Measurements from ENCODE around the gene CLDN34. TPM values are rescaled to one million over a fixed set of nuclear protein-coding genes. Genes with fewer than 3 reads are reported as not detected.

Gene CLDN34
- total RNA-seq, 2 donors from 2014 or later: not detected

GRCh38 chrX:10015723-10016518 is 48.8 kb downstream of the CLDN34 start:
- H3K27ac Mint-ChIP-seq: no peak overlapping the region

GRCh38 chrX:10016519-10017132 is 49.5 kb downstream of the CLDN34 start:
- ATAC-seq (replicated peaks): no peak
- H3K27me3 Mint-ChIP-seq: peaks cover 5% of the 10 kb centered on the region
- peaks cover 14% of the 10 kb centered on the region for H3K36me3 Mint-ChIP-seq (ENCODE audit: low read depth)
- peak overlapping the region; percentile 67 for H3K4me3 Mint-ChIP-seq
- H3K9me3 Mint-ChIP-seq: no peaks in the 10 kb centered on the region
- peak overlapping the region; percentile 18 for H3K27ac Mint-ChIP-seq
- H3K4me1 Mint-ChIP-seq: peaks cover 13% of the 10 kb centered on the region

More at GRCh38 chrX:10015723-10016518, 48.8 kb downstream of the CLDN34 start:
- Mint-ChIP-seq H3K4me1 (peaks cover 20% of the 10 kb centered on the region), H3K27me3 (peaks cover 5% of the 10 kb centered on the region), H3K36me3 (ENCODE audit: low read depth) (peaks cover 14% of the 10 kb centered on the region), H3K9me3 (no peaks in the 10 kb centered on the region), H3K4me3 (peak overlapping the region; percentile 67)
- ATAC-seq (replicated peaks): no peak

- ATAC-seq (replicated peaks): no peak
- Mint-ChIP-seq H3K4me1 (peaks cover 7% of the 10 kb centered on the region), H3K36me3 (ENCODE audit: low read depth) (peaks cover 14% of the 10 kb centered on the region), H3K4me3 (no peak overlapping the region), H3K27ac (no peak overlapping the region), H3K9me3 (no peaks in the 10 kb centered on the region), H3K27me3 (peaks cover 3% of the 10 kb centered on the region)
Observed at GRCh38 chrX:10017872-10018271, 50.7 kb downstream of the CLDN34 start.

Other genes starting within 250 kb of the CLDN34 start
- not detected for gene GPR143, start 201.5 kb upstream of the CLDN34 start, total RNA-seq
- gene SHROOM2, start 180.9 kb upstream of the CLDN34 start, total RNA-seq: not detected
- gene CLCN4, start 189.6 kb downstream of the CLDN34 start, total RNA-seq: under 1 TPM in 1 of 2 donors, not detected in 1; 0.19 TPM

Measured in activated T-helper 17 cell treated with anti-CD3 and anti-CD28 coated beads, Interleukin-2, amount 50 U/mL, for 72 hours (primary cell).